ENCODE measurements around the gene IFNL3.
"Not testable (repeated sequence)": the region's sequence is repeated elsewhere in the genome, so short reads cannot be mapped to it uniquely, and the experiment has no call there.

Gene IFNL3

GRCh38 chr19:39244410-39245100 is at the start of gene IFNL3:
Gene IFNL3, minus strand, starts transcription at chr19:39245006. Its CDS starts 39 bp downstream, at chr19:39244967.
- not testable (repeated sequence) for DNase-seq (ENCODE audit: low read depth); H3K4me3 ChIP-seq (ENCODE audit: low read depth, low read length)

- no peak for DNase-seq (ENCODE audit: low read depth)
- TF ChIP-seq CTCF (IDR thresholded peaks at IDR 0.05; ENCODE audit: insufficient read depth, low read depth, low read length, missing control alignments), result no peak
- H3K4me3 ChIP-seq (ENCODE audit: low read depth, low read length), result no peak overlapping the region
Measured at GRCh38 chr19:39293394-39293793, 48.6 kb upstream of the IFNL3 start.

GRCh38 chr19:39284032-39284431 is 39.2 kb upstream of the IFNL3 start:
- no peak for TF ChIP-seq CTCF (IDR thresholded peaks at IDR 0.05; ENCODE audit: insufficient read depth, low read depth, low read length, missing control alignments)
- DNase-seq (ENCODE audit: low read depth), result no peak
- H3K4me3 ChIP-seq (ENCODE audit: low read depth, low read length), result no peak overlapping the region

GRCh38 chr19:39282021-39282420 is 37.2 kb upstream of the IFNL3 start:
- DNase-seq (ENCODE audit: low read depth), result no peak
- H3K4me3 ChIP-seq (ENCODE audit: low read depth, low read length), result no peak overlapping the region
- no peak for TF ChIP-seq CTCF (IDR thresholded peaks at IDR 0.05; ENCODE audit: insufficient read depth, low read depth, low read length, missing control alignments)

- no peak overlapping the region for H3K4me3 ChIP-seq (ENCODE audit: low read depth, low read length)
- no peak for DNase-seq (ENCODE audit: low read depth)
- no peak for TF ChIP-seq CTCF (IDR thresholded peaks at IDR 0.05; ENCODE audit: insufficient read depth, low read depth, low read length, missing control alignments)
Measured at GRCh38 chr19:39277598-39277997, 32.8 kb upstream of the IFNL3 start.

- TF ChIP-seq CTCF (IDR thresholded peaks at IDR 0.05; ENCODE audit: insufficient read depth, low read depth, low read length, missing control alignments), result no peak
- DNase-seq (ENCODE audit: low read depth), result no peak
- no peak overlapping the region for H3K4me3 ChIP-seq (ENCODE audit: low read depth, low read length)
Measured at GRCh38 chr19:39276740-39277139, 31.9 kb upstream of the IFNL3 start.

GRCh38 chr19:39275578-39275977 is 30.8 kb upstream of the IFNL3 start:
- H3K4me3 ChIP-seq (ENCODE audit: low read depth, low read length), result no peak overlapping the region
- no peak for DNase-seq (ENCODE audit: low read depth)
- no peak for TF ChIP-seq CTCF (IDR thresholded peaks at IDR 0.05; ENCODE audit: insufficient read depth, low read depth, low read length, missing control alignments)

GRCh38 chr19:39273859-39274258 is 29.1 kb upstream of the IFNL3 start:
- H3K4me3 ChIP-seq (ENCODE audit: low read depth, low read length); DNase-seq (ENCODE audit: low read depth): not testable (repeated sequence)

Measured in GM12865 (cell line).